ENCODE results near the gene TREML4. TPM values are rescaled to one million over a fixed set of nuclear protein-coding genes. Genes with fewer than 3 reads are reported as not detected.
"Not testable (repeated sequence)": the region's sequence is repeated elsewhere in the genome, so short reads cannot be mapped to it uniquely, and the experiment has no call there.

Gene TREML4
- total RNA-seq, 2 experiments from 2014 or later: not detected

DNA sequence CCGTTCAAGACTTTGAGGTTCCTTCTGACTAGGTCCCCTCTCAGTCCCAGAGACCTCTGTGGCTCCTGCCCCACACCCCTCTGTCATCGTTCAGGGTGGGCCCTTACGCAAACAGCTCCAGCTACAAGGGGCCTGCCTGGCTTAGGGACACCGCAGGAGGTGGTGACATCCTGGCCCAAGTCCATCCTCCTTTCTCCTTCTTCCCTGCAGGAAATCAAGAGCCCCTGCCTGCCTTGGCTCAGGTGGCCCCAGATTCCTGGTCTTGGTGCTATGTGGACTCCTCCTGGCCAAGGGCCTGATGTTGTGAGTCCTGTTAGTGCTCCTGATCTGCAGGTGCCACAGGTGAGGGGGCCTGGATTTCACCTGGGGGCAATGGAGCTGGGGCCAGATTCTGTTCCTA lies 8.1 kb downstream of the TREML4 start:
- ChIA-PET POLR2A (interaction anchor here (0.8 kb wide), 1 partner anchor 16 kb away, joined by 3 read pairs; no protein-coding TSS in a partner anchor), CTCF (no interaction called here)
- peaks cover 5 to 7% of the 10 kb centered on the region in 2 experiments for H3K27me3 ChIP-seq (ENCODE audit: control insufficient read depth in 1 of 2, insufficient read depth in 2 of 2, low read length in 2 of 2)
- H3K4me3 Mint-ChIP-seq: no peak overlapping the region
- no peak for DNase-seq
- no peaks in the 10 kb centered on the region for H3K36me3 Mint-ChIP-seq (ENCODE audit: low read depth)
- no peak overlapping the region for H3K4me3 ChIP-seq (ENCODE audit: low read length)
- no peaks in the 10 kb centered on the region for H3K4me1 ChIP-seq (ENCODE audit: insufficient read depth, low read length)
- no peak overlapping the region for H3K27ac Mint-ChIP-seq
- peaks cover 5% of the 10 kb centered on the region for H3K4me1 Mint-ChIP-seq (ENCODE audit: low read depth)
- H3K27me3 Mint-ChIP-seq: peaks cover 18% of the 10 kb centered on the region
- H3K36me3 ChIP-seq (ENCODE audit: insufficient read depth, low read length): no peaks in the 10 kb centered on the region
- H3K9me3 Mint-ChIP-seq: no peaks in the 10 kb centered on the region
- no peak overlapping the region for H3K27ac ChIP-seq (ENCODE audit: low read depth in 1 of 2, low read length in 2 of 2)
- intact Hi-C loops (cut with DNase I, micrococcal nuclease): loop anchor here in 1 of 2 experiments (5.0 kb wide), 1 partner anchor 44 kb away; no protein-coding TSS in a partner anchor
- peaks cover 0 to 4% of the 10 kb centered on the region in 2 experiments for H3K9me3 ChIP-seq (ENCODE audit: control insufficient read depth in 1 of 2, insufficient read depth in 1 of 2, low read length in 2 of 2)
- ATAC-seq (ENCODE audit: poor library complexity): no peak
- TF ChIP-seq, protein P1, sequence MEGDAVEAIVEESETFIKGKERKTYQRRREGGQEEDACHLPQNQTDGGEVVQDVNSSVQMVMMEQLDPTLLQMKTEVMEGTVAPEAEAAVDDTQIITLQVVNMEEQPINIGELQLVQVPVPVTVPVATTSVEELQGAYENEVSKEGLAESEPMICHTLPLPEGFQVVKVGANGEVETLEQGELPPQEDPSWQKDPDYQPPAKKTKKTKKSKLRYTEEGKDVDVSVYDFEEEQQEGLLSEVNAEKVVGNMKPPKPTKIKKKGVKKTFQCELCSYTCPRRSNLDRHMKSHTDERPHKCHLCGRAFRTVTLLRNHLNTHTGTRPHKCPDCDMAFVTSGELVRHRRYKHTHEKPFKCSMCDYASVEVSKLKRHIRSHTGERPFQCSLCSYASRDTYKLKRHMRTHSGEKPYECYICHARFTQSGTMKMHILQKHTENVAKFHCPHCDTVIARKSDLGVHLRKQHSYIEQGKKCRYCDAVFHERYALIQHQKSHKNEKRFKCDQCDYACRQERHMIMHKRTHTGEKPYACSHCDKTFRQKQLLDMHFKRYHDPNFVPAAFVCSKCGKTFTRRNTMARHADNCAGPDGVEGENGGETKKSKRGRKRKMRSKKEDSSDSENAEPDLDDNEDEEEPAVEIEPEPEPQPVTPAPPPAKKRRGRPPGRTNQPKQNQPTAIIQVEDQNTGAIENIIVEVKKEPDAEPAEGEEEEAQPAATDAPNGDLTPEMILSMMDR (IDR thresholded peaks at IDR 0.05): no peak

GRCh38 chr6:41237128-41237527 lies 9.0 kb downstream of the TREML4 start:
- Mint-ChIP-seq H3K4me1 (ENCODE audit: low read depth) (peaks cover 5% of the 10 kb centered on the region), H3K4me3 (no peak overlapping the region), H3K9me3 (no peaks in the 10 kb centered on the region), H3K27ac (no peak overlapping the region), H3K27me3 (peaks cover 18% of the 10 kb centered on the region), H3K36me3 (ENCODE audit: low read depth) (no peaks in the 10 kb centered on the region)
- TF ChIP-seq, protein P1 (IDR thresholded peaks at IDR 0.05): no peak
- peaks cover 5 to 7% of the 10 kb centered on the region in 2 experiments for H3K27me3 ChIP-seq (ENCODE audit: control insufficient read depth in 1 of 2, insufficient read depth in 2 of 2, low read length in 2 of 2)
- H3K36me3 ChIP-seq (ENCODE audit: insufficient read depth, low read length): no peaks in the 10 kb centered on the region
- CTCF ChIA-PET: no interaction called here
- POLR2A ChIA-PET: no interaction called here
- no peaks in the 10 kb centered on the region for H3K4me1 ChIP-seq (ENCODE audit: insufficient read depth, low read length)
- H3K9me3 ChIP-seq (ENCODE audit: control insufficient read depth in 1 of 2, insufficient read depth in 1 of 2, low read length in 2 of 2): peaks cover 0 to 4% of the 10 kb centered on the region in 2 experiments
- intact Hi-C loops (cut with DNase I, micrococcal nuclease): loop anchor here in 1 of 2 experiments (5.0 kb wide), 1 partner anchor 45 kb away; no protein-coding TSS in a partner anchor
- DNase-seq: no peak
- H3K4me3 ChIP-seq (ENCODE audit: low read length): no peak overlapping the region
- no peak for ATAC-seq (ENCODE audit: poor library complexity)
- H3K27ac ChIP-seq (ENCODE audit: low read depth in 1 of 2, low read length in 2 of 2): no peak overlapping the region

GRCh38 chr6:41239467-41240159 lies 11.5 kb downstream of the TREML4 start:
- DNase-seq (no peak), ATAC-seq (ENCODE audit: poor library complexity) (no peak)
- intact Hi-C loops (cut with DNase I, micrococcal nuclease): loop anchor here in 1 of 2 experiments (5.0 kb wide), 1 partner anchor 47 kb away; no protein-coding TSS in a partner anchor
- H3K4me1 Mint-ChIP-seq (ENCODE audit: low read depth): peaks cover 5% of the 10 kb centered on the region
- H3K9me3 Mint-ChIP-seq: no peaks in the 10 kb centered on the region
- no peak overlapping the region for H3K27ac Mint-ChIP-seq
- H3K27me3 ChIP-seq (ENCODE audit: control insufficient read depth in 1 of 2, insufficient read depth in 2 of 2, low read length in 2 of 2): peaks cover 5 to 7% of the 10 kb centered on the region in 2 experiments
- H3K27me3 Mint-ChIP-seq: peaks cover 18% of the 10 kb centered on the region
- peaks cover 0 to 4% of the 10 kb centered on the region in 2 experiments for H3K9me3 ChIP-seq (ENCODE audit: control insufficient read depth in 1 of 2, insufficient read depth in 1 of 2, low read length in 2 of 2)
- ChIA-PET POLR2A (no interaction called here), CTCF (no interaction called here)
- no peaks in the 10 kb centered on the region for H3K4me1 ChIP-seq (ENCODE audit: insufficient read depth, low read length)
- no peak overlapping the region for H3K4me3 ChIP-seq (ENCODE audit: low read length)
- no peaks in the 10 kb centered on the region for H3K36me3 Mint-ChIP-seq (ENCODE audit: low read depth)
- H3K36me3 ChIP-seq (ENCODE audit: insufficient read depth, low read length): no peaks in the 10 kb centered on the region
- TF ChIP-seq, protein P1 (IDR thresholded peaks at IDR 0.05): no peak
- H3K4me3 Mint-ChIP-seq: no peak overlapping the region
- no peak overlapping the region for H3K27ac ChIP-seq (ENCODE audit: low read depth in 1 of 2, low read length in 2 of 2)

- CTCF ChIA-PET; H3K27ac Mint-ChIP-seq; H3K9me3 Mint-ChIP-seq; H3K36me3 Mint-ChIP-seq (ENCODE audit: low read depth); POLR2A ChIA-PET; H3K9me3 ChIP-seq (ENCODE audit: control insufficient read depth in 1 of 2, insufficient read depth in 1 of 2, low read length in 2 of 2); H3K4me3 Mint-ChIP-seq; ATAC-seq (ENCODE audit: poor library complexity); H3K27ac ChIP-seq (ENCODE audit: low read depth in 1 of 2, low read length in 2 of 2); H3K27me3 ChIP-seq (ENCODE audit: control insufficient read depth in 1 of 2, insufficient read depth in 2 of 2, low read length in 2 of 2); H3K27me3 Mint-ChIP-seq; intact Hi-C loops (cut with DNase I, micrococcal nuclease); H3K36me3 ChIP-seq (ENCODE audit: insufficient read depth, low read length); H3K4me3 ChIP-seq (ENCODE audit: low read length); DNase-seq: not testable (repeated sequence)
- H3K4me1 ChIP-seq (ENCODE audit: insufficient read depth, low read length): peaks cover 13% of the 10 kb centered on the region
- peaks cover 24% of the 10 kb centered on the region for H3K4me1 Mint-ChIP-seq (ENCODE audit: low read depth)
Observed at GRCh38 chr6:41246529-41246928, 18.4 kb downstream of the TREML4 start.

Data from CD4-positive, alpha-beta T cell (primary cell).